Endothelial cell of umbilical vein (primary cell): ENCODE measurements around the gene ZDHHC7. TPM values are rescaled to one million over a fixed set of nuclear protein-coding genes. Genes with fewer than 3 reads are reported as not detected.

Experiments used
- BruUV-seq: library from RNA; stranded (reverse); fragments of 400-500 nt; replicated peaks from 2 replicates; lab custom pipeline; 2021; lab: Mats Ljungman, UMichigan
- CTCF ChIA-PET: fragments of 300-600, 350-600 bp; sonication (Branson Sonifier 250); formaldehyde crosslinking; loops from one replicate; lab custom pipeline; 2021; ENCODE audit warnings: antibody characterized with exemption, inconsistent platforms; lab: Charles Lee
- POLR2A ChIA-PET: fragments of 300-600, 350-600 bp; sonication (Branson Sonifier 250); formaldehyde crosslinking; loops from one replicate; lab custom pipeline; 2021; ENCODE audit warnings: antibody characterized with exemption, inconsistent platforms; lab: Charles Lee
- DNase-seq: peaks from one replicate; pipeline ENCODE4 v3.0.0-alpha.2; 2011; ENCODE audit warnings: low read depth, low spot score
- FAIRE-seq: peaks from 2 replicates; lab custom pipeline; 2011; peaks lifted over from hg19 to GRCh38; lab: Jason Lieb, UNC
- H2AFZ ChIP-seq: 2 replicates; pipeline ENCODE4 v1.6.0; 2012; ENCODE audit warnings: low read depth, low read length, control low read depth, inconsistent platforms
- H3K27ac ChIP-seq: 2 replicates; pipeline ENCODE4 v1.5.1; 2011; ENCODE audit warnings: low read depth, mild to moderate bottlenecking, control low read depth, low read length, moderate library complexity; ENCODE audit not compliant: insufficient read depth
- H3K27me3 ChIP-seq, 2 experiments: 2 replicates each; pipeline versions ENCODE4 v1.6.0 to v1.6.1; 2011; ENCODE audit warnings: low read length in 2 of 2, mixed read lengths in 1 of 2; ENCODE audit not compliant: control insufficient read depth in 2 of 2, insufficient read depth in 2 of 2
- H3K36me3 ChIP-seq, 2 experiments: 2 replicates in 1 of 2; 3 replicates in 1 of 2; pipeline ENCODE4 v1.5.1; 2011; ENCODE audit warnings: low read length in 2 of 2, mild to moderate bottlenecking in 1 of 2, moderate library complexity in 1 of 2; ENCODE audit not compliant: control insufficient read depth in 2 of 2, insufficient read depth in 2 of 2; ENCODE audit errors: extremely low read depth in 1 of 2
- H3K4me1 ChIP-seq: 3 replicates; pipeline ENCODE4 v1.5.1; 2011; ENCODE audit warnings: mild to moderate bottlenecking, low read length; ENCODE audit not compliant: control insufficient read depth, insufficient read depth; ENCODE audit errors: extremely low read depth
- H3K4me2 ChIP-seq: 2 replicates; pipeline ENCODE4 v1.6.1; 2011; ENCODE audit warnings: low read length, control low read depth, mixed read lengths; ENCODE audit not compliant: insufficient read depth
- H3K4me3 ChIP-seq, 3 experiments: fragments of 200-600 bp in 1 of 3; sonication (generic), shearing (Covaris generic) in 1 of 3; replicated peaks in 1 of 3; 2 replicates each; pipeline ENCODE4 v1.5.1; 2011 to 2016; ENCODE audit warnings: control low read depth in 3 of 3, low read length in 3 of 3, mild to moderate bottlenecking in 2 of 3, inconsistent platforms in 1 of 3, low read depth in 1 of 3, moderate library complexity in 1 of 3; ENCODE audit not compliant: insufficient read depth in 1 of 3
- H3K79me2 ChIP-seq: 2 replicates; pipeline ENCODE4 v1.6.0; 2012; ENCODE audit warnings: low read length, inconsistent platforms; ENCODE audit not compliant: control insufficient read depth, insufficient read depth
- H3K9ac ChIP-seq: replicated peaks from 2 replicates; pipeline ENCODE3; 2011; ENCODE audit warnings: low read length, control low read depth; ENCODE audit not compliant: insufficient read depth; ENCODE audit errors: extremely low read depth
- H3K9me1 ChIP-seq: replicated peaks from 3 replicates; pipeline ENCODE4 v1.6.0; 2011; ENCODE audit warnings: mild to moderate bottlenecking, low read length; ENCODE audit not compliant: control insufficient read depth, insufficient read depth; ENCODE audit errors: extremely low read depth
- H3K9me3 ChIP-seq: replicated peaks from 2 replicates; pipeline ENCODE4 v1.5.1; 2012; ENCODE audit warnings: low read length, inconsistent platforms; ENCODE audit not compliant: control insufficient read depth, insufficient read depth
- H4K20me1 ChIP-seq: replicated peaks from 2 replicates; pipeline ENCODE3; 2011; ENCODE audit warnings: mild to moderate bottlenecking, low read length; ENCODE audit not compliant: control insufficient read depth, insufficient read depth; ENCODE audit errors: extremely low read depth
- FOS ChIP-seq: IDR thresholded peaks from 2 replicates; pipeline ENCODE4 v1.6.1; 2011; ENCODE audit warnings: mild to moderate bottlenecking, low read length, moderate library complexity, borderline replicate concordance; ENCODE audit not compliant: insufficient read depth
- JUN ChIP-seq: IDR thresholded peaks from 2 replicates; pipeline ENCODE4 v1.6.1; 2011; ENCODE audit warnings: borderline replicate concordance, low read depth; ENCODE audit not compliant: insufficient read length, insufficient read depth
- POLR2A ChIP-seq: IDR thresholded peaks from 2 replicates; pipeline ENCODE4 v1.6.1; 2012; ENCODE audit warnings: low read depth, mild to moderate bottlenecking, control low read depth, low read length
- dilution Hi-C: fragments of 300-500 bp; cut with MboI; formaldehyde crosslinking; loops from one replicate; pipeline ENCODE4 v1.15.0; 2019; ENCODE audit warnings: low sequenced_read_pairs; ENCODE audit not compliant: extremely low pct_ligation_motif_present
- intact Hi-C: fragments of 100-400 bp; cut with micrococcal nuclease; formaldehyde crosslinking; loops from one replicate; pipeline ENCODE4 v1.10.0; 2022
- polyA plus RNA-seq, 4 experiments: library from polyadenylated mRNA; depleted of rRNA in 3 of 4; stranded (reverse) in 3 of 4; unstranded in 1 of 4; fragments of >200 nt; gene quantifications; 2 replicates each; pipeline versions ENCODE4 v1.2.1 to v1.2.3, GENCODE V29; 2011 to 2012; ENCODE audit warnings: missing spikeins in 1 of 4
- total RNA-seq: library from RNA; stranded (reverse); gene quantifications from 2 replicates; pipeline ENCODE4 v1.2.3, GENCODE V29; 2021
- TF ChIP-seq, protein P1 (sequence below), 2 donors: IDR thresholded peaks; 1 replicate in 1 of 2; 2 replicates in 1 of 2; pipeline ENCODE4 v1.5.1; 2011; ENCODE audit warnings: low read length in 2 of 2, mild to moderate bottlenecking in 2 of 2, moderate library complexity in 2 of 2, control low read depth in 1 of 2, inconsistent platforms in 1 of 2, low read depth in 1 of 2; ENCODE audit not compliant: insufficient read depth in 1 of 2; ENCODE audit errors: extremely low read depth in 1 of 2
- TF ChIP-seq, protein P2 (sequence below): IDR thresholded peaks from 2 replicates; pipeline ENCODE4 v1.6.1; 2011; ENCODE audit not compliant: insufficient read depth, insufficient read length

Gene ZDHHC7
- total and polyA plus RNA-seq, 2 donors (not counting 3 experiments of a cell fraction or from before 2014, with no cell fraction given): 44.1 to 46.2 TPM

DNA sequence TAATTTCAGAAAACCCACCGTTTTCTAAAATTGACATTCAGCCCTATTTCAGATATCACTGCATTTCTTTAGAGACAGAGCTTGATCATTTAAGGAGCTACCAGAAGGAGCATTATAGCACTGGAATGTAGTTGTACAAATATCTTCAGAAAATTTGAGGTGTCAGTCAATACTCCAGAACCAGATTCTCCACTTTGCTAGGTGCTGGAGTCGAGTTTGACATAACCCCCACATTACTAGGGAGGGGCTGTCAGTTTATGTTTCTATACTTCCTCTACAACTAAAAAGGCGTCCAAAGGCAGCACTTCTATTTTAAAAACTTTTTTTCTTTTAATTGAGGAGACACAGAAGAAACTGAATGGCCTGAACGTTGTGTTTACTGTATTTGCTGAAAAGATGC, 15.4 kb upstream of the ZDHHC7 start:
- Histone ChIP-seq H3K4me3 (peak overlapping the region in 2 of 3 experiments; percentile 90), H3K4me2 (peak overlapping the region; percentile 97), H4K20me1 (no peaks in the 10 kb centered on the region), H3K9me1 (no peaks in the 10 kb centered on the region), H2AFZ (no peak overlapping the region), H3K27ac (no peak overlapping the region), H3K79me2 (no peaks in the 10 kb centered on the region), H3K36me3 (no peaks in the 10 kb centered on the region), H3K9ac (no peak overlapping the region), H3K9me3 (no peaks in the 10 kb centered on the region), H3K27me3 (no peaks in the 10 kb centered on the region), H3K4me1 (peaks cover 24% of the 10 kb centered on the region)
- dilution Hi-C loops (no loop called here), intact Hi-C loops (loop anchor here (1.0 to 5.0 kb wide), 2 partner anchors 15 to 61 kb away; partner anchors contain the start of gene ZDHHC7)
- TF ChIP-seq FOS (no peak), JUN (no peak), POLR2A (no peak)
- TF ChIP-seq, protein P1, sequence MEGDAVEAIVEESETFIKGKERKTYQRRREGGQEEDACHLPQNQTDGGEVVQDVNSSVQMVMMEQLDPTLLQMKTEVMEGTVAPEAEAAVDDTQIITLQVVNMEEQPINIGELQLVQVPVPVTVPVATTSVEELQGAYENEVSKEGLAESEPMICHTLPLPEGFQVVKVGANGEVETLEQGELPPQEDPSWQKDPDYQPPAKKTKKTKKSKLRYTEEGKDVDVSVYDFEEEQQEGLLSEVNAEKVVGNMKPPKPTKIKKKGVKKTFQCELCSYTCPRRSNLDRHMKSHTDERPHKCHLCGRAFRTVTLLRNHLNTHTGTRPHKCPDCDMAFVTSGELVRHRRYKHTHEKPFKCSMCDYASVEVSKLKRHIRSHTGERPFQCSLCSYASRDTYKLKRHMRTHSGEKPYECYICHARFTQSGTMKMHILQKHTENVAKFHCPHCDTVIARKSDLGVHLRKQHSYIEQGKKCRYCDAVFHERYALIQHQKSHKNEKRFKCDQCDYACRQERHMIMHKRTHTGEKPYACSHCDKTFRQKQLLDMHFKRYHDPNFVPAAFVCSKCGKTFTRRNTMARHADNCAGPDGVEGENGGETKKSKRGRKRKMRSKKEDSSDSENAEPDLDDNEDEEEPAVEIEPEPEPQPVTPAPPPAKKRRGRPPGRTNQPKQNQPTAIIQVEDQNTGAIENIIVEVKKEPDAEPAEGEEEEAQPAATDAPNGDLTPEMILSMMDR (IDR thresholded peaks at IDR 0.05; ENCODE audit: extremely low read depth in 1 of 2, insufficient read depth in 1 of 2, low read depth in 1 of 2, low read length in 2 of 2): no peak
- TF ChIP-seq, protein P2, sequence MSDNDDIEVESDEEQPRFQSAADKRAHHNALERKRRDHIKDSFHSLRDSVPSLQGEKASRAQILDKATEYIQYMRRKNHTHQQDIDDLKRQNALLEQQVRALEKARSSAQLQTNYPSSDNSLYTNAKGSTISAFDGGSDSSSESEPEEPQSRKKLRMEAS: no peak
- ChIA-PET CTCF (interaction anchor here (0.9 to 3.6 kb wide), 6 partner anchors 14 to 146 kb away, joined by 3 to 32 read pairs (median 4); no protein-coding TSS in a partner anchor), POLR2A (interaction anchor here (1.8 kb wide), 1 partner anchor 14 kb away, joined by 5 read pairs; no protein-coding TSS in a partner anchor)
- FAIRE-seq (no peak), DNase-seq (peak; percentile 4)
- BruUV-seq: no TSS peak
